Measurements from ENCODE around the gene ING1.

- TF ChIP-seq CTCF (IDR thresholded peaks at IDR 0.05) (no peak), EZH2 (IDR thresholded peaks at IDR 0.05; ENCODE audit: borderline replicate concordance, insufficient read depth, low read depth, low read length, poor library complexity, severe bottlenecking) (no peak)
Observed at GRCh38 chr13:110712081-110712848, 1.2 kb upstream of the ING1 start.

Data from B cell (primary cell).